Spleen (tissue), 11 donors: ENCODE results near the gene SUN5. TPM values are rescaled to one million over a fixed set of nuclear protein-coding genes. Genes with fewer than 3 reads are reported as not detected.

Source experiments
- DNase-seq: peaks from one replicate; pipeline ENCODE4 v3.0.0-alpha.2; 2020
- H3K27ac ChIP-seq, 8 donors: fragments of 200-600 bp; sonication (generic) in 7 of 8; 1 replicate in 4 of 8; 2 replicates in 4 of 8; pipeline versions ENCODE4 v1.5.0 to v1.8.0; 2016 to 2021; ENCODE audit warnings: inconsistent platforms in 4 of 8, mild to moderate bottlenecking in 4 of 8, moderate library complexity in 1 of 8
- H3K27me3 ChIP-seq, 7 donors: fragments of 200-600 bp; sonication (generic) in 6 of 7; replicated peaks in 1 of 7; 1 replicate in 4 of 7; 2 replicates in 3 of 7; pipeline versions ENCODE4 v1.5.0 to v1.8.0; 2016 to 2021; ENCODE audit warnings: inconsistent platforms in 3 of 7, mild to moderate bottlenecking in 1 of 7
- H3K36me3 ChIP-seq, 6 donors: fragments of 200-600 bp; sonication (generic) in 5 of 6; 1 replicate in 4 of 6; 2 replicates in 2 of 6; pipeline versions ENCODE4 v1.5.0 to v1.8.0; 2016 to 2021; ENCODE audit warnings: inconsistent platforms in 2 of 6
- H3K4me1 ChIP-seq, 6 donors: fragments of 200-600 bp; sonication (generic) in 5 of 6; 1 replicate in 3 of 6; 2 replicates in 3 of 6; pipeline versions ENCODE4 v1.5.0 to v1.8.0; 2016 to 2021; ENCODE audit warnings: inconsistent platforms in 3 of 6
- H3K4me3 ChIP-seq, 8 donors: fragments of 200-600 bp; sonication (generic) in 7 of 8; 1 replicate in 4 of 8; 2 replicates in 4 of 8; pipeline versions ENCODE4 v1.5.0 to v1.8.0; 2016 to 2021; ENCODE audit warnings: inconsistent platforms in 4 of 8, mild to moderate bottlenecking in 4 of 8, moderate library complexity in 2 of 8
- H3K9me3 ChIP-seq, 8 donors: fragments of 200-600 bp; sonication (generic) in 7 of 8; 1 replicate in 4 of 8; 2 replicates in 4 of 8; pipeline versions ENCODE4 v1.5.0 to v1.8.0; 2016 to 2021; ENCODE audit warnings: inconsistent platforms in 4 of 8
- POLR2A ChIP-seq, 3 donors: fragments of 450-650 bp; IDR thresholded peaks; one replicate each; pipeline ENCODE4 v1.5.1; 2017; ENCODE audit warnings: antibody characterized with exemption in 3 of 3, mild to moderate bottlenecking in 1 of 3
- POLR2AphosphoS5 ChIP-seq, 3 donors: sonication (generic); formaldehyde crosslinking; IDR thresholded peaks; one replicate each; pipeline ENCODE4 v1.5.1; 2017; ENCODE audit warnings: antibody characterized with exemption in 3 of 3
- WGBS, 5 donors: extraction: QIAGEN DNeasy Blood & Tissue Kit in 3 of 5; methylation state at CpG; one replicate each; pipeline versions ENCODE4 v1.1.5 to v1.1.7; 2013 to 2018; 5-methylcytosine and 5-hydroxymethylcytosine counted together
- intact Hi-C: fragments of 100-400 bp; cut with DNase I; formaldehyde crosslinking; loops from one replicate; pipeline ENCODE4 v1.15.0; 2023; ENCODE audit warnings: low total_unique reads
- polyA plus RNA-seq, 3 donors: library from polyadenylated mRNA; stranded (reverse); fragments of 200-250 nt; gene quantifications; one replicate each; pipeline ENCODE4 v1.2.1, GENCODE V29; 2013
- total RNA-seq, 7 donors: library from RNA; depleted of rRNA in 3 of 7; stranded (reverse); fragments of >200 nt in 3 of 7; fragmentation: NEBNext Ultra II Directional in 4 of 7; extraction: Animal tissue kit (Norgen Biotek cat#: 25700) in 4 of 7; gene quantifications; one replicate each; pipeline versions ENCODE4 v1.1.0 to v1.2.1, GENCODE V29; 2016 to 2021
- TF ChIP-seq, protein P1 (sequence below), 11 experiments: fragments of 200-600 bp in 7 of 11; fragments of 450-650 bp in 4 of 11; sonication (generic) in 4 of 11; IDR thresholded peaks in 8 of 11; conservative IDR thresholded peaks in 3 of 11; 1 replicate in 7 of 11; 2 replicates in 4 of 11; pipeline versions ENCODE4 v1.4.0 to v1.8.0; 2016 to 2021; ENCODE audit warnings: antibody characterized with exemption in 11 of 11, inconsistent platforms in 4 of 11, mild to moderate bottlenecking in 1 of 11
- donor health status: healthy with polysubstance abuse.
- donor health status: DM: no; HTN: no; CAD: no; lungs with moderate emphysema.
- donor health status: DM: no; HTN: no; CAD: no.
- donor health status: Bipolar disorder and iron deficiency.
- donor health status: healthy.
- donor health status: DM: no; HTN: no; CAD: no.
- donor health status: DM: yes; HTN: yes; CAD: no.

Gene SUN5
- total and polyA plus RNA-seq, 10 donors = not detected

DNA sequence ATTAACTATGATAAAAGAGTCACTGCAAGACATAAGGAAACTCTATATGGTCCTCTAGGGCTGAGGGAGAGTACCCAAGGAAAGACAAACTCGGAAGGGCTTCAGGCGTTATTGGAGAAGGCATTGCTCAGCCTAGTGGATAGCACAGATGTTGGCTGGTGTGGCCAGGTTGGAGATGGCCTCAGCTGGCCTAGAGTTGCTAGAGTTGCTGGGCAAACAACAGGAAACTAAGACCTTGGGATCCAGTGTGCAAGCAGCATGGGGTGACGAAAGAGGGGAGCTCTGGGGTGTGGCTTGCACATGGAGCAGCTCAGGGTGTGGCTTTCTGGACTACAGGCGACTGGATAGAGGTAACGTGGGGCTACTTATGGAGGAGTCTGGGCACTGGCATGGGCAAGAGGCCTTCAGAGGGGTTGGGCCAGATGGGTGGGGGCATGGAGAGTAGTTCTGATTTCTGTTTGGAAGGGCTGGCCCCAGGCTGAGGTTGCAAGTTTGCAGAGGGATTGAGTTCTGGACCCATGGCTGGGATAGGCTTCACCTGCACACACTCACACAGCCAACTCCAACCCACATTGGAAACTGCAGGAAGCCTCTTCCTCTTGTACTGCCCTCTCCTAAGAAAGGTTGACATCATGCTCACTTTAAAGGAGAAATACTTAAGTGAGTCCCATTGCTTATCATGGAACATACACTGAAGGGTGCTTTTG lies 22.0 kb upstream of the SUN5 start:
- Histone ChIP-seq H3K4me1 (no peaks in the 10 kb centered on the region), H3K27me3 (peaks cover 0 to 13% (median 0%) of the 10 kb centered on the region in 7 donors), H3K36me3 (no peaks in the 10 kb centered on the region), H3K27ac (no peak overlapping the region), H3K9me3 (no peaks in the 10 kb centered on the region), H3K4me3 (no peak overlapping the region)
- WGBS, 5 donors = 59 to 80% (median 64%) methylated on average over 5 of the region's 5 CpGs
- DNase-seq = no peak
- TF ChIP-seq POLR2A (IDR thresholded peaks at IDR 0.05) (no peak), POLR2AphosphoS5 (IDR thresholded peaks at IDR 0.05) (no peak)
- TF ChIP-seq, protein P1, sequence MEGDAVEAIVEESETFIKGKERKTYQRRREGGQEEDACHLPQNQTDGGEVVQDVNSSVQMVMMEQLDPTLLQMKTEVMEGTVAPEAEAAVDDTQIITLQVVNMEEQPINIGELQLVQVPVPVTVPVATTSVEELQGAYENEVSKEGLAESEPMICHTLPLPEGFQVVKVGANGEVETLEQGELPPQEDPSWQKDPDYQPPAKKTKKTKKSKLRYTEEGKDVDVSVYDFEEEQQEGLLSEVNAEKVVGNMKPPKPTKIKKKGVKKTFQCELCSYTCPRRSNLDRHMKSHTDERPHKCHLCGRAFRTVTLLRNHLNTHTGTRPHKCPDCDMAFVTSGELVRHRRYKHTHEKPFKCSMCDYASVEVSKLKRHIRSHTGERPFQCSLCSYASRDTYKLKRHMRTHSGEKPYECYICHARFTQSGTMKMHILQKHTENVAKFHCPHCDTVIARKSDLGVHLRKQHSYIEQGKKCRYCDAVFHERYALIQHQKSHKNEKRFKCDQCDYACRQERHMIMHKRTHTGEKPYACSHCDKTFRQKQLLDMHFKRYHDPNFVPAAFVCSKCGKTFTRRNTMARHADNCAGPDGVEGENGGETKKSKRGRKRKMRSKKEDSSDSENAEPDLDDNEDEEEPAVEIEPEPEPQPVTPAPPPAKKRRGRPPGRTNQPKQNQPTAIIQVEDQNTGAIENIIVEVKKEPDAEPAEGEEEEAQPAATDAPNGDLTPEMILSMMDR (IDR thresholded peaks at IDR 0.05 in 8 of 11, conservative IDR thresholded peaks at IDR 0.05 in 3 of 11) = no peak
- intact Hi-C loops = no loop called here

DNA sequence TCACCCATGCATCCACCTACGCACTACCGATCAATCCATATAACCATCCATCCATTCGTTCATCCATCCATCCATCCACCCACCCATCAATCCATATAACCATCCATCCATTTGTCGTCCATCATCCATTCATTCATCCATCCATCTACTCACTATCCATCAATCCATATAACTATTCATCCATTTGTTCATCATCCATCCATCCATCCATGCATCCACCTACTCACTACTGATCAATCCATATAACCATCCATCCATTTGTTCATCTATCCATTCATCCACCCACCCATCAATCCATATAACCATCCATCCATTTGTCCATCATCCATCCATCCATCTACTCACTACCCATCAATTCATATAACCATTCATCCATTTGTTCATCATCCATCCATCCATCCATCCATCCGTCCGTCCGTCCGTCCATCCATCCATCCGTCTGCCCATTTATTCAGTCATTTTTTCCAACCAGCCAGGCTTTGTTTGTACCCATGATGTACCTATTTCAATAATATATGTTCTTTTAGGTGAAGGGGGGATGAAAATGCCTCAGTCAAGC lies 21.2 kb upstream of the SUN5 start:
- no peaks in the 10 kb centered on the region for H3K9me3 ChIP-seq
- H3K4me1 ChIP-seq = no peaks in the 10 kb centered on the region
- intact Hi-C loops = no loop called here
- no peak overlapping the region for H3K27ac ChIP-seq
- DNase-seq = no peak
- H3K4me3 ChIP-seq = no peak overlapping the region
- no peaks in the 10 kb centered on the region for H3K36me3 ChIP-seq
- 46 to 94% (median 55%) methylated on average over 9 of the region's 9 CpGs for WGBS, 5 donors
- TF ChIP-seq, protein P1 (IDR thresholded peaks at IDR 0.05 in 8 of 11, conservative IDR thresholded peaks at IDR 0.05 in 3 of 11) = no peak
- TF ChIP-seq POLR2AphosphoS5 (IDR thresholded peaks at IDR 0.05) (no peak), POLR2A (IDR thresholded peaks at IDR 0.05) (no peak)
- peaks cover 0 to 13% (median 0%) of the 10 kb centered on the region in 7 donors for H3K27me3 ChIP-seq

DNA sequence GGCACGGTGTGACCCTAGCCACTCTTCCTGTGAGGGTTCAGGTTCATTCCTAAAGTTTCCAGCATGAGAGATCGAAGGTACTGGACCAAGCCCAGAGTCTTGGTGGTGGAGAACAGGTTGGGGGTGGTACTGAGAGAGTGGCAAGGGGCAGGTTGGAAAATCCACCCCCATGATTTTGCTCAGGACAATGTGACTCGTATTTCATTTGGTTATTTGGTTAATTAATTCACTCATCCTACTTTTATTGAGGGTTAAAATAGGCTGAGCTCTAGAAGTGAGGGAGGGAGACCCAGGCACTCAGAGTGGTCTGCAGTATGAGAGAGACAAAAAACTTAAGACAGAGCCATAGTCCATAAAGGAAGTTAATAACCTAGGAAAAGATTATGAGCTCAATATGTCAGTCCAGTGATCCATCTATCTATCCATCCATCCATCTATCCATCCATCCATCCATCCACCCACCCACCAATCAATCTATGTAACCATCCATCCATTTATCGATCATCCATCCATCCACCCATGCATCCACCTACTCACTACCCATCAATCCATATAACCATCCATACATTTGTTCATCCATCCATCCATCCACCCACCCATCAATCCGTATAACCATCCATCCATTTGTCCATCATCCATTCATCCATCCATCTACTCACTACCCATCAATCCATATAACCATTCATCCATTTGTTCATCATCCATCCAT lies 20.5 kb upstream of the SUN5 start:
- Histone ChIP-seq H3K4me1 (no peaks in the 10 kb centered on the region), H3K27ac (no peak overlapping the region), H3K4me3 (no peak overlapping the region), H3K27me3 (peaks cover 0 to 13% (median 0%) of the 10 kb centered on the region in 7 donors), H3K9me3 (no peaks in the 10 kb centered on the region), H3K36me3 (no peaks in the 10 kb centered on the region)
- TF ChIP-seq POLR2AphosphoS5 (IDR thresholded peaks at IDR 0.05) (no peak), POLR2A (IDR thresholded peaks at IDR 0.05) (no peak)
- TF ChIP-seq, protein P1 (IDR thresholded peaks at IDR 0.05 in 8 of 11, conservative IDR thresholded peaks at IDR 0.05 in 3 of 11) = no peak
- intact Hi-C loops = no loop called here
- WGBS, 5 donors = 66 to 78% (median 77%) methylated on average over 5 of the region's 5 CpGs
- no peak for DNase-seq

DNA sequence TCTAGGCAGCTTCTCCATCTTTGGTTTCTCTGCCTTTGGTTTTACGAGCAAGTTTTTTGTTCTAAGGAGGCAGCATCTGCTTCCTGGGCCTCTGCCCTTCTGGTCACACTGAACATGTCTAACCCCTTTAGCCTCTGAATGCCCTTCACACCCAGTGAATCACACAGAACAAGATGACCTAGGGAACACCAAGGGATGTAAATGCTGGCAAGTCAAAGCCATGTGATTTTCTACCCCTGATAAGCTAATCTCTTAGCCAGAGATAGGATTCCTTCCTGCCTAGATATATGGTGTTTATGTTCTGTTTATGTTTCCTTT lies 20.0 kb upstream of the SUN5 start:
- Histone ChIP-seq H3K36me3 (no peaks in the 10 kb centered on the region), H3K4me3 (no peak overlapping the region), H3K4me1 (no peaks in the 10 kb centered on the region), H3K27ac (no peak overlapping the region), H3K27me3 (peaks cover 0 to 13% (median 0%) of the 10 kb centered on the region in 7 donors), H3K9me3 (no peaks in the 10 kb centered on the region)
- no peak for DNase-seq
- WGBS, 5 donors = 67 to 94% (median 78%) methylated on average over 1 of the region's 1 CpG
- TF ChIP-seq POLR2AphosphoS5 (IDR thresholded peaks at IDR 0.05) = no peak
- TF ChIP-seq, protein P1 (IDR thresholded peaks at IDR 0.05 in 8 of 11, conservative IDR thresholded peaks at IDR 0.05 in 3 of 11) = no peak
- intact Hi-C loops = no loop called here
